Stimulated activated naive CD8-positive, alpha-beta T cell treated with anti-CD3 and anti-CD28 coated beads, Interleukin-15, amount 100 ng/mL, for 72 hours (primary cell): ENCODE data around the gene SEC23IP.

Experiments
- ATAC-seq: fragments of 150-1000 bp; cut with Tn5 transposase; 2 replicates; pipeline ENCODE4 v1.10.0; 2021; ENCODE audit warnings: mild to moderate bottlenecking, moderate library complexity
- DNase-seq, 2 donors: peaks; one replicate each; pipeline ENCODE4 v3.0.0; 2021 to 2022
- H3K27ac Mint-ChIP-seq, 2 donors: one replicate each; pipeline ENCODE4 v1.8.0; 2022; ENCODE audit warnings: mild to moderate bottlenecking in 2 of 2, mixed read lengths in 2 of 2, moderate library complexity in 2 of 2
- H3K27me3 Mint-ChIP-seq: one replicate; pipeline ENCODE4 v1.8.0; 2022; ENCODE audit warnings: mixed read lengths
- H3K4me1 Mint-ChIP-seq: one replicate; pipeline ENCODE4 v1.8.0; 2022; ENCODE audit warnings: mild to moderate bottlenecking, mixed read lengths
- H3K4me3 Mint-ChIP-seq, 2 donors: one replicate each; pipeline ENCODE4 v1.8.0; 2022; ENCODE audit warnings: mild to moderate bottlenecking in 2 of 2, mixed read lengths in 2 of 2, moderate library complexity in 1 of 2
- H3K9me3 Mint-ChIP-seq, 2 donors: one replicate each; pipeline ENCODE4 v1.8.0; 2022; ENCODE audit warnings: mixed read lengths in 2 of 2

The SEC23IP gene

GRCh38 chr10:119947300-119947699 is 54.8 kb downstream of the SEC23IP start:
- ATAC-seq (no peak), DNase-seq (no peak)
- Mint-ChIP-seq H3K9me3 (no peaks in the 10 kb centered on the region), H3K4me3 (no peak overlapping the region), H3K4me1 (no peaks in the 10 kb centered on the region), H3K27ac (no peak overlapping the region), H3K27me3 (no peaks in the 10 kb centered on the region)

GRCh38 chr10:119957451-119957850 is 64.9 kb downstream of the SEC23IP start:
- no peaks in the 10 kb centered on the region for H3K27me3 Mint-ChIP-seq
- no peak overlapping the region for H3K4me3 Mint-ChIP-seq
- H3K4me1 Mint-ChIP-seq: no peaks in the 10 kb centered on the region
- ATAC-seq: no peak
- no peak overlapping the region for H3K27ac Mint-ChIP-seq
- DNase-seq: no peak
- H3K9me3 Mint-ChIP-seq: no peaks in the 10 kb centered on the region

GRCh38 chr10:119962837-119963236 is 70.3 kb downstream of the SEC23IP start:
- DNase-seq: no peak
- H3K4me1 Mint-ChIP-seq: no peaks in the 10 kb centered on the region
- no peak overlapping the region for H3K27ac Mint-ChIP-seq
- ATAC-seq: no peak
- H3K4me3 Mint-ChIP-seq: no peak overlapping the region
- H3K9me3 Mint-ChIP-seq: peaks cover 12 to 14% of the 10 kb centered on the region in 2 donors
- peaks cover 17% of the 10 kb centered on the region for H3K27me3 Mint-ChIP-seq

GRCh38 chr10:119967066-119967465 is 74.5 kb downstream of the SEC23IP start:
- DNase-seq: no peak

GRCh38 chr10:119969609-119970008 is 77.1 kb downstream of the SEC23IP start:
- no peak for DNase-seq
- ATAC-seq: no peak
- peaks cover 12% of the 10 kb centered on the region for H3K27me3 Mint-ChIP-seq
- H3K9me3 Mint-ChIP-seq: peaks cover 12 to 14% of the 10 kb centered on the region in 2 donors
- H3K4me1 Mint-ChIP-seq: no peaks in the 10 kb centered on the region
- no peak overlapping the region for H3K27ac Mint-ChIP-seq
- H3K4me3 Mint-ChIP-seq: no peak overlapping the region

More at GRCh38 chr10:119967066-119967465, 74.5 kb downstream of the SEC23IP start:
- H3K27me3 Mint-ChIP-seq: peaks cover 17% of the 10 kb centered on the region
- no peak overlapping the region for H3K4me3 Mint-ChIP-seq
- ATAC-seq: no peak
- H3K9me3 Mint-ChIP-seq: peaks cover 12 to 14% of the 10 kb centered on the region in 2 donors
- no peaks in the 10 kb centered on the region for H3K4me1 Mint-ChIP-seq
- no peak overlapping the region for H3K27ac Mint-ChIP-seq

- Mint-ChIP-seq H3K27me3 (peaks cover 9% of the 10 kb centered on the region), H3K9me3 (peaks cover 12 to 14% of the 10 kb centered on the region in 2 donors), H3K4me3 (no peak overlapping the region), H3K27ac (no peak overlapping the region), H3K4me1 (no peaks in the 10 kb centered on the region)
- ATAC-seq (no peak), DNase-seq (no peak)
These were observed 77.6 kb downstream of the SEC23IP start for GRCh38 chr10:119970107-119970506.

- Mint-ChIP-seq H3K9me3 (peaks cover 12 to 14% of the 10 kb centered on the region in 2 donors), H3K4me1 (no peaks in the 10 kb centered on the region), H3K4me3 (no peak overlapping the region), H3K27ac (no peak overlapping the region), H3K27me3 (peaks cover 9% of the 10 kb centered on the region)
- DNase-seq (no peak), ATAC-seq (no peak)
These were observed 78.4 kb downstream of the SEC23IP start for GRCh38 chr10:119970963-119971362.

GRCh38 chr10:119973281-119973680 is 80.8 kb downstream of the SEC23IP start:
- H3K27me3 Mint-ChIP-seq: peaks cover 8% of the 10 kb centered on the region
- H3K4me1 Mint-ChIP-seq: no peaks in the 10 kb centered on the region
- no peak overlapping the region for H3K27ac Mint-ChIP-seq
- ATAC-seq (no peak), DNase-seq (no peak)
- no peaks in the 10 kb centered on the region for H3K9me3 Mint-ChIP-seq
- H3K4me3 Mint-ChIP-seq: no peak overlapping the region

- H3K4me3 Mint-ChIP-seq: no peak overlapping the region
- H3K27ac Mint-ChIP-seq: no peak overlapping the region
- ATAC-seq: no peak
These were observed 83.9 kb downstream of the SEC23IP start for GRCh38 chr10:119976421-119976820.

GRCh38 chr10:119980956-119981750 is 88.6 kb downstream of the SEC23IP start:
- Mint-ChIP-seq H3K9me3 (no peaks in the 10 kb centered on the region), H3K4me1 (no peaks in the 10 kb centered on the region), H3K27me3 (peaks cover 16% of the 10 kb centered on the region), H3K4me3 (no peak overlapping the region), H3K27ac (no peak overlapping the region)
- ATAC-seq (no peak), DNase-seq (no peak)

More at GRCh38 chr10:119976421-119976820, 83.9 kb downstream of the SEC23IP start:
- DNase-seq: no peak
- H3K9me3 Mint-ChIP-seq: no peaks in the 10 kb centered on the region
- H3K4me1 Mint-ChIP-seq: no peaks in the 10 kb centered on the region
- peaks cover 8% of the 10 kb centered on the region for H3K27me3 Mint-ChIP-seq

- no peak overlapping the region for H3K27ac Mint-ChIP-seq
- ATAC-seq (no peak), DNase-seq (no peak)
- no peaks in the 10 kb centered on the region for H3K4me1 Mint-ChIP-seq
- H3K27me3 Mint-ChIP-seq: peaks cover 16% of the 10 kb centered on the region
- H3K9me3 Mint-ChIP-seq: no peaks in the 10 kb centered on the region
- no peak overlapping the region for H3K4me3 Mint-ChIP-seq
These were observed 89.3 kb downstream of the SEC23IP start for GRCh38 chr10:119981826-119982225.

GRCh38 chr10:119988333-119988732 is 95.8 kb downstream of the SEC23IP start:
- peaks cover 23% of the 10 kb centered on the region for H3K27me3 Mint-ChIP-seq

GRCh38 chr10:119989966-119990365 is 97.4 kb downstream of the SEC23IP start:
- Mint-ChIP-seq H3K9me3 (peaks cover 0 to under 1% of the 10 kb centered on the region in 2 donors), H3K27ac (no peak overlapping the region), H3K4me3 (no peak overlapping the region), H3K27me3 (peaks cover 23% of the 10 kb centered on the region), H3K4me1 (no peaks in the 10 kb centered on the region)
- DNase-seq: no peak
- no peak for ATAC-seq

More at GRCh38 chr10:119988333-119988732, 95.8 kb downstream of the SEC23IP start:
- H3K9me3 Mint-ChIP-seq: no peaks in the 10 kb centered on the region
- no peaks in the 10 kb centered on the region for H3K4me1 Mint-ChIP-seq
- ATAC-seq (no peak), DNase-seq (no peak)
- H3K4me3 Mint-ChIP-seq: no peak overlapping the region
- H3K27ac Mint-ChIP-seq: no peak overlapping the region

GRCh38 chr10:119991066-119991465 is 98.5 kb downstream of the SEC23IP start:
- Mint-ChIP-seq H3K9me3 (peaks cover 7 to 11% of the 10 kb centered on the region in 2 donors), H3K27ac (no peak overlapping the region), H3K4me3 (no peak overlapping the region), H3K4me1 (no peaks in the 10 kb centered on the region), H3K27me3 (peaks cover 23% of the 10 kb centered on the region)
- no peak for ATAC-seq
- no peak for DNase-seq

GRCh38 chr10:119991816-119992215 is 99.3 kb downstream of the SEC23IP start:
- Mint-ChIP-seq H3K4me3 (no peak overlapping the region), H3K4me1 (no peaks in the 10 kb centered on the region), H3K9me3 (peaks cover 12 to 18% of the 10 kb centered on the region in 2 donors), H3K27me3 (peaks cover 23% of the 10 kb centered on the region), H3K27ac (no peak overlapping the region)
- no peak for DNase-seq
- no peak for ATAC-seq
